PC-9 (cell line): Measurements from ENCODE around the gene CACHD1.

Experiments used
- EZH2 ChIP-seq: fragments of 200-600 bp; sonication (generic); IDR thresholded peaks from 2 replicates; pipeline ENCODE4 v1.8.0; 2017; ENCODE audit warnings: antibody characterized with exemption, low read depth
- TF ChIP-seq, protein P1 (sequence below): fragments of 200-600 bp; sonication (generic); conservative IDR thresholded peaks from 2 replicates; pipeline ENCODE4 v1.6.1; 2017; ENCODE audit warnings: mixed run types, antibody characterized with exemption, mild to moderate bottlenecking, moderate library complexity

DNA sequence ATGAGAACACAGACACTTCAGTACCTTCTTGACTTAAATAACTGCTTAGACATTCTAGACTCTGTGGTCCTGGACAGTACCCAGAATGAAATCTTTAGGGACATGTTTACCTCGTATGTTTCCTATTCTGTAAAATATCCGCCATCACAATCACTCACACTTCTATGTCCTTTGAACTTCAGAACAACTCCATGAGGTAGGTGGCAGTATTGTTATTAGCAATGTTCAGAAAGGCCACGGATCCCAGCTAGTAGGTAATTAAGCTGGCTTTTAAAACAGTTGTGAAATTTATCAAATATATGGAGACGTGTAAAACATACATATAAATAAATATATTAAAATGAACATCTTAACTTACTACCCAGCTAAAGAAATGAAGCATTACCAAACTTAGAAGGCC is 83.4 kb downstream of the CACHD1 start:
- TF ChIP-seq, protein P1, sequence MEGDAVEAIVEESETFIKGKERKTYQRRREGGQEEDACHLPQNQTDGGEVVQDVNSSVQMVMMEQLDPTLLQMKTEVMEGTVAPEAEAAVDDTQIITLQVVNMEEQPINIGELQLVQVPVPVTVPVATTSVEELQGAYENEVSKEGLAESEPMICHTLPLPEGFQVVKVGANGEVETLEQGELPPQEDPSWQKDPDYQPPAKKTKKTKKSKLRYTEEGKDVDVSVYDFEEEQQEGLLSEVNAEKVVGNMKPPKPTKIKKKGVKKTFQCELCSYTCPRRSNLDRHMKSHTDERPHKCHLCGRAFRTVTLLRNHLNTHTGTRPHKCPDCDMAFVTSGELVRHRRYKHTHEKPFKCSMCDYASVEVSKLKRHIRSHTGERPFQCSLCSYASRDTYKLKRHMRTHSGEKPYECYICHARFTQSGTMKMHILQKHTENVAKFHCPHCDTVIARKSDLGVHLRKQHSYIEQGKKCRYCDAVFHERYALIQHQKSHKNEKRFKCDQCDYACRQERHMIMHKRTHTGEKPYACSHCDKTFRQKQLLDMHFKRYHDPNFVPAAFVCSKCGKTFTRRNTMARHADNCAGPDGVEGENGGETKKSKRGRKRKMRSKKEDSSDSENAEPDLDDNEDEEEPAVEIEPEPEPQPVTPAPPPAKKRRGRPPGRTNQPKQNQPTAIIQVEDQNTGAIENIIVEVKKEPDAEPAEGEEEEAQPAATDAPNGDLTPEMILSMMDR, result no peak
- no peak for TF ChIP-seq EZH2
